GM18502 (cell line): ENCODE results near the gene MBD5.

Experiments used
- ATAC-seq: cut with Tn5 transposase; IDR thresholded peaks from one replicate; pipeline ENCODE4 v1.9.1; 2021; ENCODE audit warnings: mild to moderate bottlenecking; ENCODE audit not compliant: unreplicated experiment, poor library complexity

MBD5 gene

DNA sequence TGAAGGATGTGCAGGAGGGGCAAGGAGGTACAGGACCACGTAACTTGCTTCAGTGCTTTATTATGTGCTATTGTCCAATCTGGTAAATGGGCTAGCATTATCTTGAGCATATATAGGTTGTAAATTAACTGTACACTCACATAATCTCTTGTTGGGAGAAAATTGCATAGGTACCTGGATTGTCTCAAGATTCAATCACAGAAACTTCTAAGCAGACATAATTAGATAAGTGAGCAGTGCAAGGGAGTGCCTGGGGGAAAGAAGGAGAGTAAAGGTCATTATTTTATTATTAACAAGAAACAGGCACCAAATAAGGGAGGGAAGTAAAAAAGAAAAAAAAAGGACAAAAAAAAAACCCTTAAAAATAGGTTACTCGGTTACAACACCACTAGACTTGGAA is 186.2 kb downstream of the MBD5 start:
- no peak for ATAC-seq

DNA sequence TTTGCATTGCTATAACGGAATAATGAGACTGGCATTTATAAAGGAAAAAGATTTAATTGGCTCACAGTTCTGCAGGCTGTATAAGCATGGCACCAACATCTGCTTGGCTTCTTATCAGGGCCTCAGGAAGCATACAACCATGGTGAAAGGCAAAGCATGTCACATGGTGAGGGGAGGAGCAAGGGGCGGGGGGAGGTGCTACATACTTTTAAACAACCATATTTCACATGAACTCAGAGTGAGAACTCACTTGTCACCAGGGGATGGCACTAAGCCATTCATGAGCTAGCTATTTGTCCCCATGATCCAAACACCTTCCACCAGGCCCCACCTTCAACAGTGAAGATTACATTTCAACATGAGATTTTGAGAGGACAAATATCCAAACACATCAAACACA is 188.7 kb downstream of the MBD5 start:
- no peak for ATAC-seq

DNA sequence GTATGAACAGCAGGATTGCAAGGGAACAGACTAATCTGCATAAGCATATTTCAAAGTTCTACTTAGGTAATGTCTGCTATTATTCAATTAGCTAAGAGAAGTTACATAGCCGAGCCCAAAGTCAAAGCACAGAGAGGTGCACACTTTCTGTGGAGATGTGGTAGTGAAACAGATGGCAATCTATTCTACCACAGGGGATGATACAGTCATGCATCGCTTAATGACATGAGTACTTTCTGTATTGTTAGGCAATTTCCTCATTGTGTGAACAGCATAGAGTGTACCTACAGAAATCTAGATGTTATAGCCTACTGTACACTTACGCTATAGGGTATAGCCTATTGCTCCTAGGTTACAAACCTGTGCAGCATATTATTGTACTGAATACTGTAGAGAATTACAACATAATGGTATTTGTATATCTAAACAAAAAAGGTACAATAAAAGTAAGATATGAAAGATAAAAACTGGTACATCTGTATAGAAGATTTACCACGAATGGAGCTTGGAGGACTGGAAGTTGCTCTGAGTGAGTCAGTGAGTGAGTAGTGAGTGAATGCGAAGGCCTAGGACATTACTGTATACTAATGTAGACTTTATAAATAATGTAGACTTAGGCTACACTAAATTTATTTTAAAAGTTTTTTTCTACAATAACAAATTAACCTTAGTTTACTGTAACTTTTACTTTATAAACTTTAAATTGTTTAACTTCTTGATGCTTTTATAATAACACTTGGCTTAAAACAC is 197.6 kb downstream of the MBD5 start:
- no peak for ATAC-seq

DNA sequence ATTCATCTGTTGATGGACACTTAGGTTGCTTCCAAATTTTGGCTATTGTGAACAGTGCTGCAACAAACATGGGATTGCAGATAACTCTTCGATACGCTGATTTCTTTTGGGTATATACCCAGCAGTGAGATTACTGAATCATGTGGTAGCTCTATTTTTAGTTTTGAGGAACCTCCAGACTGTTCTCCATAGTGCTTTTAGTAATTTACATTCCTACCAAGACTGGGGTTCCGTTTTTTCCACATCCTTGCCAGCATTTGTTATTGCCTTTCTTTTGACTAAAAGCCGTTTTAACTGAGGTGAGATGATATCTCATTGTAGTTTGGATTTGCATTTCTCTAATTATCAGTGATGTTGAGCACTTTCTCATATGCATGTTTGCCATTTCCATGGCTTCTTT is 200.3 kb downstream of the MBD5 start:
- ATAC-seq, result no peak

DNA sequence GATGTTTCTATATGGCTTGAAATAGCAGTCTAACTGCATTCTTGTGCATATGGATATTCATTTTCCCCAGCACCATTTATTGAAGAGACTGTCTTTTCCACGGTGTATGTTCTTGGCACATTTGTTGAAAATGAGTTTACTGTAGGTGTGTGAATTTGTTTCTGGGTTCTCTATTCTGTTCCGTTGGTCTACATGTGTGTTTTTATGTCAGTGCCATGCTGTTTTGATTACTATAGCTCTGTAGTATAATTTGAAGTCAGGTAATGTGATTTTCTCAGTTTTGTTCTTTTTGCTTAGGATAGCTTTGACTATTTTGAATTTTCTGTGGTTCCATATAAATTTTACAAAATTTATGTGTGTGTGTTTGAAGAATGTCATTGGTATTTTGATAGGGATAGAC is 201.0 kb downstream of the MBD5 start:
- ATAC-seq, result no peak

DNA sequence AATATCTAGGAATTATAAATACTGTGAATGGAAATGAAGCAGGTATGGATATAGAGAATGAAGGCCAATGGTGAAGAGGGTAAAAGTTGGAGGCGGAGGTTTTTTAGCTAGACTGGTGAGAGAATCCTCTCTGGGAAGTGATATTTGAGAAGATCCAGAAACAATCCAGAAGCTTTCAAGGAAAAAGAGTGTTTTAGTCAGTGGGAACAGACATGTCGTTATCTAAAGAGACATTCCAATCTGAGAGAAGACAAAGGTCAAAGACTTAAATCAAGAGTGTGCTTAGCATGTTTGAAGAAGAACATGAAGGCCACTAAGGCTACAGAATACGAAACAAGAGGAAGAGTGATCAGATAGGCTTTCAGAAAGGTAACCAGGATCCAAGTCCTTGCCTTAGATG is 211.0 kb downstream of the MBD5 start:
- ATAC-seq, result no peak

DNA sequence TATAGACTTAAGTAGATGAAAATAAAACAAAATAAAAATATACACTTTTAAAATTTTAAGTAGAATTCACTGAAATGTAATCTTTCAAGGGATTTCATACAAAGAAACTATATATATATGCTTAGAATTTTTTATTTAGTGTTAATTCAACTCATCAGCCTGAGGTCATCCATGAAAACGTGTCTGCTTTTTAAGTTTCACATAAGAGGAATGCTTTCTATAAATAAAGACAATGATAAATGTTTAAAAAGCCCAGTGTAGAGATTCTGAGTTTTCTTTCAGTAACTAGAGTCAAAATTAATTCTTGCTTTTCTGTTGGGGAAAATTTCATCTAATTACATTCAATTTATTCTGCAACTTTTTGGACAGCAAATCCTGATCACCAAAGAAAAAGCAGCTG is 213.3 kb downstream of the MBD5 start:
- ATAC-seq, result no peak

DNA sequence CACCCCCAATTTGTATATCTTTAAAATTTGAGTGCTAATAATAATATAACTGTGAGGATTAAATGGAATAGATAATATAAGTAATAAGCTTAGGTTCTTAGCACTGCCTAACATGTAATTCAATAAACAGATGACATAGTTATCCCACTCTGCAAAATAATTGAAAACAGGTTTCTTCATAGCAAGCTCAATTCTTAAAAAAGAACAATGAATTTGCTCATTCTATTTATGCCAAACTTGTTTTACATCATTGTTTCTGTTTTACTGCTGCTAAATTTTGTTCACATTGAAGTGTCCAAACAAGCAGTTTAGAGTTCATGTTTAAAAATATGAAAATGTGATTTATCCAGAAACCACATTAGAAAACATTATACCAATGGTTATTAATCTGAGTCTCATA is 217.0 kb downstream of the MBD5 start:
- ATAC-seq, result no peak

DNA sequence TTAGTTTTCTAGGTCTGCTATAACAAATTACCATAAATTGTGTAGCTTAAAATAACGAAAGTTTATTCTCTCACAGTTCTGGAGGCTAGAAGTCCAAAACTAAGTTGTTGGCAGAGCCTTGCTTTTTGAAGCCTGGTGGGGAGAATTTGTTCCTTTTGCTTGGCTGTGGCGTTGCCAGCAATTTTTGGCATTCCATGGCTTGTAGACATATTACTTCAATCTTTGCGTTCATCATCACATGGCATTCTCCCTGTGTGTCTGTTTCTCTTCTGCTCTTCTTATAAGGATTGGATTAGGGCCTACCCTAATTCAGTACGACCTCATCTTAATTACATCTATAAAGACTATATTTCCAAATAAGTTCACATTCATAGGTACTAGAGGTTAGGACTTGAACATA is 217.7 kb downstream of the MBD5 start:
- ATAC-seq, result no peak

DNA sequence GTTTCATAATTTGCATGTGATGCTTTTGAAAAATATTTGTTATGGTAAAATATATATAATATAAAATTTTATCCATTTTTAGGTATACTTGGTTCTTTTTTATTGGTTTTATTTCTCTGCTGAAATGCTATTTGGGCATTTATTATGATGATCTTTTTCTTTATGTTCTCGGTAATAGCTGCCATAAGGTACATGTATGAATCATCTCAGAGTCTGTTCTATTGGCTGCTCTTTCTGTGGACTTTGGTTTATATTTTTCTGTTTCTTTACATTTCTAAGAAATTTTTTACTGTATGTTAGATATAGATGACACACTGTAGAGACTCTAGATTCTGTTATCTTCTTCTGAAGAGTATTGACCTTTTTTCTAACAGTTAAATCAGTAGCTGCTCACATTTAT is 219.9 kb downstream of the MBD5 start:
- ATAC-seq, result no peak

DNA sequence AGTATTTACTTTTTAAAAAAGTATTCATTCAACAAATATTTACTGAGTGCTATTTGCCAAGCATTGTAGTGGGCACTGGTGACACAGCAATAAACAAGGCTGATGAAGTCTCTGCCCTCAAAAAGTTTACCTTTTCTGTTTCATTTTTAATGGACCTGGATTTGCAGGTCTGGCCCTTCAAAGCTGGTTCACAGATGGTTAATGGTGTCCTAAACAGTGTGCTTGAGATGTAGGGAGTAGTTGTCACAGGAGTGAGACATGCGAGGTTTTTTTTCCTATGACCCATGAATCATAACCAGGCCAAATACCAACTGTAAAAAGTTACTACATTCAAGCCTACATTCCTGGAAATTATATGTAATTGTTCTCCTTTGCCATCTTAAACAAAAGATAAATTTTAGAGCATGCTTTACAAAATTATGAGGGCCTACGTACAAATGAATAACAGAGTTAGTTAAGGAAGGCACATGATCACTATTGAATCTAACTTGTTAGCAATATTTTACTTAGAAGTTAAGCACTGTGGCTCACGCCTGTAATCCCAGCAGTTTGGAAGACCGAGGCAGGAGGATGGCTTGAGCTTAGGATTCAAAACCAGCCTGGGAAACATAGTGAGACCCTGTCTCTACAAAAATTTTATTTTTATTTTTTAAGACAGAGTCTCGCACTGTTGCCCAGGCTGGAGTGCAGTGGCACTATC is 223.9 kb downstream of the MBD5 start:
- ATAC-seq, result no peak

DNA sequence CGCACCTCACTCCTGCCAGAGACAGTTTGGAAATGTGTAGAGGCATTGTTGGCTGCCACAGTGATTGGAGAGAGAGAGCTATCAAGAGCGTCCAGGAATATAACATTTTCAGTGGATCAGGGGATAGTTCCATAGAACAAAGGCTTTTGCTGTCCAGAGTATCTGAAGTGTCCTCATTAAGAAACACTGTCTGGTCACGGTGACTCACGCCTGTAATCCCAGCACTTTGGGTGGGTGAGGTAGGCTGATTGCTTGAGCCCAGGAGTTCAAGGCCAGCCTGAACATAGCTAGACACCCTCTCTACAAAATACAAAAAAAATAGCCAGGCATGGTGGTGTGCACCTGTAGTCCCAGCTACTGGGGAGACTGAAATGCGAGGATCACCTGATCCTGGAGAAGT is 231.1 kb downstream of the MBD5 start:
- ATAC-seq, result no peak

DNA sequence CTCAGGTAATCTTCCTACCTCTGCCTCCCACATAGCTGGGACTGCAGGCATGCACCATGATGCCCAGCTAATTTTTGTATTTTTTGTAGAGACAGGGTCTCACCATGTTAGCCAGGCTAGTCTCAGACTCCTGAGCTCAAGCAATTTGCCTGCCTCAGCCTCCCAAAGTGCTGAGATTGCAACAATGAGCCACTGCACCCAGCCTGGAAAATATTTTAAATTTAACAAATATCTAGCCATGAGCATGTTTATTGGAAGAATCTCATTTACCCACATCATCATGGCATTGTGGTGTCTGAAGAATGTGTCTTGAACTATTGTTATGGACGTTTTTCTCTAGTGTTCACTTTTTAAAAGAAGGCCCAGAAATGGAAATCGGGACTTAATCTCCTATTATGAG is 231.8 kb downstream of the MBD5 start:
- ATAC-seq, result no peak

DNA sequence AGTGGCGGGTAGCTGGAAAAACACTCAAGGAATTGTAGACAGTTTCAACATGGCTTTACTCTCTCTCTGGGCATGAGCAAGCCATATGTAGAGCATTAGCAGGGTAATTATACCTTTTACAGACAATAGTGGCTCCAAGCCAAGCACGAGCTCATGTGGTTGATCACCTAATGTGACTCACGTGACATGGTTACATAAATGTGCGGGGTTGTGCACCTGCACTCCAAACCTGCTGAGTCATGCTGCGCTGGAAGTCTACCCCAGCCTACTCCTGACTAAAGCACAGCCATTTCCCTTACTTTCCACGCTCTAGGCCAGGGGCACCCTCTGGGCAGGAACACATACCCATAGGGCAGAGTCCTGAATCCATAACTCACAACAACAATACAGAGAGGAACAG is 232.8 kb downstream of the MBD5 start:
- ATAC-seq, result no peak

DNA sequence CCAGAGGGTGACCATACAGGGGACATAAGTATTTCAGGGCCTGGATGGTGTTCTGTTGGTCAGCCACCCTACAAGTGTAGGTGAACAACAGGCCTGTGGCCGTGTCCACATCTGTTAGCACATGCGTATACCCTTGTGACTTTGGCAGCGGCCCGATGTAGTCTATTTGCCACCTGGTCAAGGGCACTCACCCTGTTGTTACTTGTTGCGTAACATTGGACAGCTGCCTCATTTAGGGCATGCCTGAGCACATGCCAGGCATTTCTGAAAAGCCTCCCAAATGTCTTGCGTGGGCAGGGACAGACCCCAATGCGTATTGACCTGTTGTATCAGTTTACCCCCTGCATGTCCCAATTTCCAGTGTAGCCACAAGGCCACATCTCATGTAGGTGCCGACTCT is 235.0 kb downstream of the MBD5 start:
- no peak for ATAC-seq

DNA sequence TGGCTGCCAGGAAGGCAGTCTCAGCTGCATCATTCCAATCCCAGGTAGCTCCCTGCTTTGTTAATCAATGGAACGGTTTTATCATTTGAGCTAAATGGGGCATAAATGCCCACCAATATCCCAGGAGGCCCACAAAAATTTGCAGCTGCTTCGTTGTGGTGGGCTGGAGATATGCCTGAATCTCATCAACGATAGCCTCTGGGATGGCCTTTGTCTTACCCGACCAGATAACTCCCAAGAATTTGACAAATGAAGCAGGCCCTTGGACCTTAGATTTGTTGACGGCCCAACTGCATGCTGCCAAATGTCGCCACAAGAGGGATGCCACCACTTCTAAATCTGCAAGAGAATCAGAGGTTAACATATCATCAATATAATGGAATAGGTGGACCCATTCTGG is 236.4 kb downstream of the MBD5 start:
- ATAC-seq, result no peak

DNA sequence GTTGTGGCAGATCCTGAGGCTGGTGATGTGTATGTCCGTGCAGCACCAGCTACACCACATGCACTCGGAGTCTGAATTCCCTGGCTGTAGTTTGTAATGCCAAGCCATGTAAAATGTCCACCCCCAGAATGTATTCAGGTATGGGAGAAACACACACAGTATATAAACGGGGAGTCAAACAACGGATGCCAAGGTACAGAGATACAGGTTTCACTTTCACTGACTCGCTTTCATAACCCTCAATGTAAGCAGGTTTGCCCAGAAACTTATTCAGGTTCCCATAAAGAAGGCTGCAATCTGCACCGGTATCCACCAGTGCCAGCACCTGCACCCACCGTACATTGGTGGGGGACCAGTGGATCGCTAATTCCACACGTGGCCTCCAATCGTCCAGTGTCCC is 237.2 kb downstream of the MBD5 start:
- ATAC-seq, result no peak

DNA sequence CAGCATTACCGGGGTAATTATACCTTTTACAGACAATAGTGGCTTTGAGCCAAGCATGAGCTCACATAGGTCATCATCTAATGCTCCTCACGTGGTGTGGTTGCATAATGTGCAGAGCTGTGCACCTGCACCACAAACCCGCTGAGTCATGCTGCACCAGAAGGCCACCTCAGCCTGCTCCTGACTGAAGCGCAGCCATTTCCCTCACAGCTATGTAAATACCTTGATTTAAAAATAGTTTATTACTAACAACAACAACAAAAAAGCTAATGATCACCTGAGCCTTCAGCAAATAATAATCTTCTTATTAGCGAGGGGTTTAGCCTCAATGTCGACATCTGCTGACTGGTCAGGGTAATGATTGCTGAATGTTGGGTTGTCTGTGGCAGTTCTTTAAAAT is 238.8 kb downstream of the MBD5 start:
- no peak for ATAC-seq

DNA sequence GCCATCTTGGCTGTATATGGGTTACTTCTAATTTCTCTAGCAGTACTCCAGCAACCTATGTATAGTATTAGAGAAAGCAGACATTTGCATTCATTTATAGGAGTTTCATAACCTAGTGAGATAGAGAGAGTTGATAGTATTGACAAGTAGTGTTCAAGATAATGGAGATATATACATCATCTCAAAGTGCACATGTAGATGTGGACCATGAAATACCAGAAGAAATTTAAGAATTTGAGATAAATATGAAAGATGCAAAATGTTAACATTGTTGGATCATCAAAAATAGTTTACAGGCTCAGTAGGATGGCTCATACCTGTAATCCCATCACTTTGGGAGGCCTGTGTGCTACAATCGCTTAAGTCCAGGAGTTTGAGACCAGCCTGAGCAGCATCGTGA is 243.0 kb downstream of the MBD5 start:
- no peak for ATAC-seq

DNA sequence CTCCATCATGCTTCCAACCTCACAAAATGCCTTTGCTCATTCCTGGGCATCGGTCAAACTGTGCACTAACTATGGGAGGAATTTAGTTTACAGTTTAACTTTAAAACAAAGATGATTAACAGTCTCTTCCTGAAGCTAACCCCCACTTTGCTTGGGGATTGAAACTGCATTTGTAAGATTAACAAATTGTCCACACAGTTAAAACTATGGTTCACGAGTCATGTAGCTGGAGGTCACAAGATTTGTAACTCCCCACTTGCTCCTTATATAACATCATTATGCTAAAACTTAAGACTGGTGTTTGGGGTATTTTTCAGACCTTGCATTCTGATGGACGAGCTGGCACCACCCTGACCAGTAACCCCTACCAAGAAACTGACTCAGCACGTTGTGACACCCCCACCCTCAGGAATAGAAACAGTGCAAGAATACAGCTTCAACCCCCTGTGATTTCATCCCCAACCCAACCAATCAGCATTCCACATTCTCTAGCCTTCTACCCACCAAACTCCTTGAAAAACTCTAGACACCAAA is 252.3 kb downstream of the MBD5 start:
- ATAC-seq, result no peak

DNA sequence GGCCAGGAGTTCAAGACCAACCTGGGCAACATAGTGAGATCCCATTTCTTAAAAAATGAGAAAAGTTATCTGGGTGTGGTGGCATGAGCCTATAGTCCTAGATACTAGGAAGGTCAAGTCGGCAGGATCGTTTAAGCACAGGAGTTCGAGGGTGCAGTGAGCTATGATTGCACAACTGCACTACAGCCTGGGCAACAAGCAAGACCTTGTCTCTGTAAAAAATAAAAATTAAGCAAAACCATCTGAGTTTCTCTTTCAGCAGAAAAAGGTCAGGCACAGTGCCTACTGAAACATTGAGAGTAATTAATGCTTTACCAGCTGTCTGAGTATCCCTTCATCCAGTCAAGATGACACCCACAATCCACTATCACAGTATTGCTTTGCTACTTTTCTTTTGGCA is 258.3 kb downstream of the MBD5 start:
- ATAC-seq, result no peak

DNA sequence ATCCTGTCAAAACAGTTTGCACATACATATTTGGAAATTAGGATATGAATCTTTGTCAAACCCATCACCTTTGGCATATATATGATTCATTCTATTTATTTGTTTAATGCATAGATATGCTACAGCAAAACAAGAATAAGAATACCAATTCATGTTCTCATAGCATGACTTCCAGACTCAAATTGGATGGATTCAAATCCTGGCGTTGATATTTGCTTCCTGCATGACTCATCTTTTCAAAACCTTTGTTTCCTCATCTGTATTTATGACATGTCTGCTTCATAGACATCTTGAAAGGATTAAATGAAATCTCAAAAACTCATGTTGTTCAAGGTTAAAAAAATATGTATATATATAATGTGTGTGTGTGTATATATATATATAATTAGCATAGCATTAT is 261.3 kb downstream of the MBD5 start:
- ATAC-seq, result no peak
